K562 (cell line): ENCODE data around the gene SCT. TPM values are rescaled to one million over a fixed set of nuclear protein-coding genes. Genes with fewer than 3 reads are reported as not detected.

Experiments
- ATAC-seq: fragments of 200-7000 bp; cut with Tn5 transposase; 3 replicates; pipeline ENCODE4 v1.9.1; 2020; ENCODE audit warnings: moderate library complexity
- BruUV-seq: library from RNA; stranded (reverse); fragments of 400-500 nt; replicated peaks from 2 replicates; lab custom pipeline; 2021; lab: Mats Ljungman, UMichigan
- CTCF ChIA-PET: fragments of 300-600 bp; formaldehyde crosslinking; extraction: SDS; loops from one replicate; lab custom pipeline; 2021; ENCODE audit warnings: low intra/inter-chr PET ratio; lab: Yijun Ruan, JAX
- POLR2A ChIA-PET: fragments of 300-600, 350-650 bp; sonication (Branson Sonifier 250); formaldehyde crosslinking; extraction: SDS; loops from one replicate; lab custom pipeline; 2021; ENCODE audit warnings: antibody characterized with exemption, inconsistent platforms; lab: Yijun Ruan, JAX
- DNase-seq, 4 experiments: peaks; one replicate each; pipeline versions ENCODE4 v3.0.0 to v3.0.0-alpha.2; 2011 to 2018; ENCODE audit warnings: low spot score in 3 of 4, mixed read lengths in 3 of 4; ENCODE audit errors: extremely low read depth in 1 of 4
- FAIRE-seq: peaks from 2 replicates; lab custom pipeline; 2011; peaks lifted over from hg19 to GRCh38; lab: Jason Lieb, UNC
- H2AFZ ChIP-seq: 2 replicates; pipeline ENCODE4 v1.6.0; 2011; ENCODE audit warnings: low read depth, low read length, control low read depth, inconsistent platforms
- H3K27ac ChIP-seq: fragments of 200-600 bp; 3 replicates; pipeline ENCODE4 v1.8.0; 2011; ENCODE audit warnings: low read depth, mild to moderate bottlenecking, control low read depth, inconsistent platforms, low read length, moderate library complexity, mixed read lengths; ENCODE audit errors: extremely low read depth
- H3K27me3 ChIP-seq, 2 experiments: fragments of 300-600 bp in 1 of 2; 2 replicates in 1 of 2; 3 replicates in 1 of 2; pipeline versions ENCODE4 v1.6.0 to v1.8.0; 2011; ENCODE audit warnings: inconsistent platforms in 2 of 2, low read length in 2 of 2, mild to moderate bottlenecking in 1 of 2, mixed read lengths in 1 of 2, moderate library complexity in 1 of 2; ENCODE audit not compliant: control insufficient read depth in 2 of 2, insufficient read depth in 2 of 2
- H3K36me3 ChIP-seq: fragments of 300-600 bp; 3 replicates; pipeline ENCODE4 v1.8.0; 2011; ENCODE audit warnings: mild to moderate bottlenecking, low read length, inconsistent platforms; ENCODE audit not compliant: control insufficient read depth, insufficient read depth
- H3K4me1 ChIP-seq, 2 experiments: fragments of 200-600 bp in 1 of 2; replicated peaks in 1 of 2; 2 replicates in 1 of 2; 3 replicates in 1 of 2; pipeline versions ENCODE4 v1.5.1 to v1.8.0; 2011; ENCODE audit warnings: inconsistent platforms in 2 of 2, low read length in 2 of 2, mild to moderate bottlenecking in 1 of 2, mixed read lengths in 1 of 2, moderate library complexity in 1 of 2; ENCODE audit not compliant: control insufficient read depth in 2 of 2, insufficient read depth in 2 of 2
- H3K4me2 ChIP-seq: 2 replicates; pipeline ENCODE4 v1.6.1; 2011; ENCODE audit warnings: low read length, control low read depth, inconsistent platforms, mixed read lengths; ENCODE audit not compliant: insufficient read depth
- H3K4me3 ChIP-seq: fragments of 200-600 bp; sonication (generic), shearing (Covaris generic); 2 replicates; pipeline ENCODE4 v1.5.1; 2016; ENCODE audit warnings: control low read depth, inconsistent platforms
- H3K79me2 ChIP-seq: fragments of 200-600 bp; 3 replicates; pipeline ENCODE4 v1.8.0; 2011; ENCODE audit warnings: low read length, inconsistent platforms; ENCODE audit not compliant: control insufficient read depth, insufficient read depth
- H3K9ac ChIP-seq, 2 experiments: 2 replicates each; pipeline versions ENCODE4 v1.6.0 to v1.6.1; 2011; ENCODE audit warnings: low read depth in 2 of 2, low read length in 2 of 2, control low read depth in 1 of 2, inconsistent platforms in 1 of 2, mild to moderate bottlenecking in 1 of 2, mixed read lengths in 1 of 2; ENCODE audit not compliant: insufficient read depth in 1 of 2
- H3K9me1 ChIP-seq: one replicate; pipeline ENCODE4 v1.6.0; 2011; ENCODE audit warnings: inconsistent platforms, mild to moderate bottlenecking, low read length, moderate library complexity; ENCODE audit not compliant: control insufficient read depth, insufficient read depth
- H3K9me3 ChIP-seq: replicated peaks from 2 replicates; pipeline ENCODE4 v1.5.1; 2011; ENCODE audit warnings: low read depth, low read length, inconsistent platforms; ENCODE audit not compliant: control insufficient read depth, insufficient read depth
- H4K20me1 ChIP-seq: replicated peaks from 2 replicates; pipeline ENCODE4 v1.6.1; 2011; ENCODE audit warnings: low read length, inconsistent platforms, mixed read lengths; ENCODE audit not compliant: control insufficient read depth, insufficient read depth
- CHD1 ChIP-seq: fragments of 200-600 bp; sonication (generic); IDR thresholded peaks from one replicate; pipeline ENCODE4 v1.6.1; 2012; ENCODE audit warnings: mild to moderate bottlenecking, moderate library complexity, low read length, inconsistent platforms
- DDX20 ChIP-seq: fragments of 450-650 bp; IDR thresholded peaks from 2 replicates; pipeline ENCODE4 v1.6.1; 2016; ENCODE audit warnings: missing genetic modification characterization, low read depth, mild to moderate bottlenecking, missing compliant biosample characterization, moderate library complexity
- MAFG ChIP-seq: fragments of 450-650 bp; conservative IDR thresholded peaks from 2 replicates; pipeline ENCODE4 v1.6.1; 2016; ENCODE audit warnings: missing genetic modification characterization, missing compliant biosample characterization
- MXI1 ChIP-seq: IDR thresholded peaks from 2 replicates; pipeline ENCODE4 v1.6.1; 2011; ENCODE audit warnings: low read depth, mild to moderate bottlenecking, improper control_type of control experiment, low read length
- NFE2 ChIP-seq: IDR thresholded peaks from 2 replicates; pipeline ENCODE4 v1.6.1; 2014; ENCODE audit warnings: antibody characterized with exemption, low read depth
- POLR2AphosphoS2 ChIP-seq: IDR thresholded peaks from 2 replicates; pipeline ENCODE4 v1.6.1; 2012; ENCODE audit warnings: low read length, improper control_type of control experiment
- POLR2G ChIP-seq: fragments of 200-400 bp; formaldehyde crosslinking; IDR thresholded peaks from 2 replicates; pipeline ENCODE4 v1.6.1; 2017; ENCODE audit warnings: low read depth, mild to moderate bottlenecking, antibody characterized with exemption, low read length, moderate library complexity
- ZFP1 ChIP-seq: fragments of 450-650 bp; formaldehyde crosslinking; IDR thresholded peaks from 2 replicates; pipeline ENCODE4 v1.4.0; 2020; ENCODE audit warnings: mild to moderate bottlenecking, mixed read lengths
- ZNF444 ChIP-seq: fragments of 250-450 bp; sonication (Bioruptor Pico); IDR thresholded peaks from 2 replicates; pipeline ENCODE4 v1.4.0; 2020; ENCODE audit warnings: mild to moderate bottlenecking, moderate library complexity
- ZNF79 ChIP-seq: fragments of 250-450 bp; sonication (Bioruptor Pico); IDR thresholded peaks from 2 replicates; pipeline ENCODE4 v1.4.0; 2020; ENCODE audit warnings: low read depth, mild to moderate bottlenecking, moderate library complexity
- WGBS: fragments of 100-300 bp; shearing (Covaris generic); methylation state at CpG from one replicate; pipeline ENCODE4 v1.1.6; 2016; ENCODE audit warnings: low coverage, mixed read lengths; ENCODE audit not compliant: insufficient coverage; ENCODE audit errors: missing lambda C conversion rate; 5-methylcytosine and 5-hydroxymethylcytosine counted together
- in situ Hi-C: fragments of 300-500 bp; cut with MboI; formaldehyde crosslinking; loops from 4 replicates; pipeline ENCODE4 v1.15.0; 2018; ENCODE audit warnings: inconsistent platforms, mixed read lengths
- intact Hi-C: fragments of 100-400 bp; cut with micrococcal nuclease; formaldehyde crosslinking; loops from 2 replicates; pipeline ENCODE4 v1.14.2; 2022
- polyA plus RNA-seq, 8 experiments: library from polyadenylated mRNA; depleted of rRNA in 4 of 8; stranded (reverse) in 5 of 8; unstranded in 3 of 8; fragments of >200 nt; fragmentation: Nextera tagmentation in 2 of 8; fragmentation: Illumina TruSeq in 1 of 8; extraction: Ambion mirVana in 2 of 8; extraction: Trizol in 1 of 8; gene quantifications; 2 replicates each; pipeline versions ENCODE4 v1.2.1 to v1.2.3, GENCODE V29; 2011 to 2014; ENCODE audit warnings: inconsistent platforms in 1 of 8, missing spikeins in 1 of 8
- total RNA-seq, 7 experiments: library from RNA; depleted of rRNA in 6 of 7; stranded (reverse); fragments of >200 nt in 6 of 7; fragmentation: Illumina TruSeq in 2 of 7; extraction: Trizol in 2 of 7; gene quantifications; 2 replicates each; pipeline versions ENCODE4 v1.2.1 to v1.2.3, GENCODE V29; 2011 to 2021; ENCODE audit warnings: low replicate concordance in 1 of 7
- TF ChIP-seq, protein P1 (sequence below): fragments of 200-800 bp; sonication (Bioruptor generic); IDR thresholded peaks from 2 replicates; pipeline ENCODE4 v1.6.1; 2017; ENCODE audit warnings: missing genetic modification characterization, missing compliant biosample characterization
- TF ChIP-seq, protein P2 (sequence below), 3 experiments: fragments of 200-800 bp in 1 of 3; sonication (Bioruptor generic) in 1 of 3; sonication (generic) in 1 of 3; formaldehyde crosslinking in 1 of 3; IDR thresholded peaks; 2 replicates each; pipeline versions ENCODE4 v1.6.1 to v1.8.0; 2016 to 2022; ENCODE audit warnings: mild to moderate bottlenecking in 2 of 3, missing compliant biosample characterization in 2 of 3, missing genetic modification characterization in 2 of 3, missing genetic modification reagents in 1 of 3
- TF ChIP-seq, protein P3 (sequence below), 2 experiments: IDR thresholded peaks in 1 of 2; conservative IDR thresholded peaks in 1 of 2; 2 replicates each; pipeline ENCODE4 v1.6.1; 2016; ENCODE audit warnings: low read depth in 2 of 2, mild to moderate bottlenecking in 1 of 2, missing compliant biosample characterization in 1 of 2, missing genetic modification characterization in 1 of 2, moderate library complexity in 1 of 2

SCT gene
- total and polyA plus RNA-seq, 9 of the 15 experiments (the other 6 are each of a cell fraction or from before 2014, with no cell fraction given) = not detected

DNA sequence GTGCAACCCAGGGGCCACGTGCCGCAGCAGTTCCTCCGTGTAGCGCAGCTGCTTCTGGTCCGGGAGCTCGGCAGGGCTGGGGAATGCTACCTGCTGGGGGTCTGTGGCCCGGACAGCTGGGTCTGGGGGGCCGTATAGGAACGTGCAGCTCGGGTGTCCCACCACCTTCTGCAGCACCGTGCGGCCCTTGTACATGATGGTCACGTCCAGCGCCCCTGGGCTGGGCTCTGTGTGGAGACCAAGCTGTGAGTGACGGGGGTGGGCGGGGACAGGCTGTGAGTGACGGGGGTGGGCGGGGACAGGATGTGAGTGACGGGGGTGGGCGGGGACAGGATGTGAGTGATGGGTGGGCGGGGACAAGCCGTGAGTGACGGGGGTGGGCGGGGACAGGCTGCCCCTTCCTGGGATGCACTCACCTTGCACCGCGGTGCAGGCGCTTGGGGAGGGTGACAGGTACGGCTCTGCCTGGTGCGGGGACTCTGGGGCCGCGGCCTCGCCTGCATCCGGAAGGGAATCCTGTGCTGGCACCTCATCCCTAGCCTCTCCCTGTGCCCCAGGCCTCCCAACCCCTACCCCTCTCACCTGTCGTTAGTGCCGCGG, 13.5 kb downstream of the SCT start:
- no peaks in the 10 kb centered on the region for H3K9me3 ChIP-seq
- H3K79me2 ChIP-seq = peaks cover 9% of the 10 kb centered on the region; the same call in 1 of the 3 replicates
- no TSS peak for BruUV-seq
- peaks cover 8 to 76% of the 10 kb centered on the region in 2 experiments for H3K4me1 ChIP-seq
- WGBS = 27% methylated on average over 14 of the region's 36 CpGs
- FAIRE-seq (no peak), ATAC-seq (peak; percentile 73), DNase-seq (peak; percentile 85 to 93 (median 90))
- in situ Hi-C loops (no loop called here), intact Hi-C loops (loop anchor here (10.0 kb wide), 1 partner anchor 59 kb away; no protein-coding TSS in a partner anchor)
- no peak overlapping the region for H3K4me2 ChIP-seq
- no peak overlapping the region for H2AFZ ChIP-seq
- peak overlapping the region; percentile 56; the same call in 1 of the 3 replicates for H3K27ac ChIP-seq
- H3K36me3 ChIP-seq = peaks cover 83% of the 10 kb centered on the region; the same call in 2 of the 3 replicates
- H4K20me1 ChIP-seq = peaks cover 13% of the 10 kb centered on the region
- peak overlapping the region in 1 of 2 experiments; percentile 75; a peak in 1 of 4 replicates for H3K9ac ChIP-seq
- peaks cover 6% of the 10 kb centered on the region for H3K9me1 ChIP-seq
- CTCF ChIA-PET = no interaction called here
- no peak overlapping the region for H3K4me3 ChIP-seq
- no peaks in the 10 kb centered on the region for H3K27me3 ChIP-seq
- POLR2A ChIA-PET = interaction anchor here (0.5 to 1.6 kb wide), 4 partner anchors 10 to 135 kb away, joined by 3 to 5 read pairs (median 4); no protein-coding TSS in a partner anchor
- TF ChIP-seq, protein P1, sequence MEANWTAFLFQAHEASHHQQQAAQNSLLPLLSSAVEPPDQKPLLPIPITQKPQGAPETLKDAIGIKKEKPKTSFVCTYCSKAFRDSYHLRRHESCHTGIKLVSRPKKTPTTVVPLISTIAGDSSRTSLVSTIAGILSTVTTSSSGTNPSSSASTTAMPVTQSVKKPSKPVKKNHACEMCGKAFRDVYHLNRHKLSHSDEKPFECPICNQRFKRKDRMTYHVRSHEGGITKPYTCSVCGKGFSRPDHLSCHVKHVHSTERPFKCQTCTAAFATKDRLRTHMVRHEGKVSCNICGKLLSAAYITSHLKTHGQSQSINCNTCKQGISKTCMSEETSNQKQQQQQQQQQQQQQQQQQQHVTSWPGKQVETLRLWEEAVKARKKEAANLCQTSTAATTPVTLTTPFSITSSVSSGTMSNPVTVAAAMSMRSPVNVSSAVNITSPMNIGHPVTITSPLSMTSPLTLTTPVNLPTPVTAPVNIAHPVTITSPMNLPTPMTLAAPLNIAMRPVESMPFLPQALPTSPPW (CRISPR knock-in tag) = peak; percentile 20; the same call in 1 of the 2 replicates
- TF ChIP-seq ZNF444 (CRISPR knock-in tag) (no peak), POLR2AphosphoS2 (peak; percentile 85), MAFG (tag) (no peak), ZFP1 (CRISPR knock-in tag) (no peak), ZNF79 (no peak), POLR2G (peak; percentile 48), DDX20 (tag) (no peak), CHD1 (no peak), MXI1 (no peak), NFE2 (no peak)
- TF ChIP-seq, protein P2, sequence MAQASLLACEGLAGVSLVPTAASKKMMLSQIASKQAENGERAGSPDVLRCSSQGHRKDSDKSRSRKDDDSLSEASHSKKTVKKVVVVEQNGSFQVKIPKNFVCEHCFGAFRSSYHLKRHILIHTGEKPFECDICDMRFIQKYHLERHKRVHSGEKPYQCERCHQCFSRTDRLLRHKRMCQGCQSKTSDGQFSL (CRISPR knock-in tag; IDR thresholded peaks at IDR 0.05) = no peak
- TF ChIP-seq, protein P2 (tag; IDR thresholded peaks at IDR 0.05) = no peak
- TF ChIP-seq, protein P3, sequence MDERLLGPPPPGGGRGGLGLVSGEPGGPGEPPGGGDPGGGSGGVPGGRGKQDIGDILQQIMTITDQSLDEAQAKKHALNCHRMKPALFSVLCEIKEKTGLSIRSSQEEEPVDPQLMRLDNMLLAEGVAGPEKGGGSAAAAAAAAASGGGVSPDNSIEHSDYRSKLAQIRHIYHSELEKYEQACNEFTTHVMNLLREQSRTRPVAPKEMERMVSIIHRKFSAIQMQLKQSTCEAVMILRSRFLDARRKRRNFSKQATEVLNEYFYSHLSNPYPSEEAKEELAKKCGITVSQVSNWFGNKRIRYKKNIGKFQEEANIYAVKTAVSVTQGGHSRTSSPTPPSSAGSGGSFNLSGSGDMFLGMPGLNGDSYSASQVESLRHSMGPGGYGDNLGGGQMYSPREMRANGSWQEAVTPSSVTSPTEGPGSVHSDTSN (CRISPR knock-in tag; IDR thresholded peaks at IDR 0.05; ENCODE audit: low read depth) = peak; percentile 72
- TF ChIP-seq, protein P3 (tag; conservative IDR thresholded peaks at IDR 0.05; ENCODE audit: low read depth) = 0 out of 2 replicates have a peak, but pooled peaks have one; percentile 12
